ENCODE results near the gene CALCB.

GRCh38 chr11:15093432-15093831, 20.0 kb downstream of the CALCB start:
- TF ChIP-seq EZH2 (IDR thresholded peaks at IDR 0.05; ENCODE audit: borderline replicate concordance, low read length) (no peak), CTCF (IDR thresholded peaks at IDR 0.05; ENCODE audit: low read length) (no peak)

Data from OCI-LY1 (cell line).